ENCODE results near the gene ASXL3. TPM values are rescaled to one million over a fixed set of nuclear protein-coding genes. Genes with fewer than 3 reads are reported as not detected.

ASXL3 gene
- 0.30 TPM for polyA plus RNA-seq (2013, experiment 1 of 2; ENCODE audit: insufficient read length)
- 0.63 TPM for polyA plus RNA-seq (2013, experiment 2 of 2; ENCODE audit: insufficient read length)

GRCh38 chr18:33577685-33578517 is at the start of gene ASXL3:
TSS of gene ASXL3 (plus strand) at chr18:33578219. CDS start at chr18:33578632, 413 bp downstream.
- DNase-seq, result peak; percentile 40

DNA sequence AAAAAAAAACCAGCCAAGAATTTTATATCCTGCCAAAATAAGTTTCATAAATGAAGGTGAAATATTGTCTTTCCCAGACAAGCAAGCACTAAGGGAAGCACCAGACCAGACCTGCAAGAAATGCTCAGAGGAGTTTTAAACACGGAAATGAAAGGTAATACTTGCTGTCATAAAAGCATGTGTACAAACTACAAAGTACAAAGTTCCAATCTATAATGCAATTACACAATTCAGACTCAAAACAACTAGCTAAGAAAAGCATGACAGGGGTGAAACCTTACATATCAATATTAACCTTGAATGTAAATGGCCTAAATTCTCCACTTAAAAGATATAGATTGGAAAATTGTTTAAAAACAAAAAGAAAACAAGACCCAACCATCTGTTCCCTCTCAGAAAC is 45.0 kb upstream of the ASXL3 start:
- DNase-seq, result no peak

DNA sequence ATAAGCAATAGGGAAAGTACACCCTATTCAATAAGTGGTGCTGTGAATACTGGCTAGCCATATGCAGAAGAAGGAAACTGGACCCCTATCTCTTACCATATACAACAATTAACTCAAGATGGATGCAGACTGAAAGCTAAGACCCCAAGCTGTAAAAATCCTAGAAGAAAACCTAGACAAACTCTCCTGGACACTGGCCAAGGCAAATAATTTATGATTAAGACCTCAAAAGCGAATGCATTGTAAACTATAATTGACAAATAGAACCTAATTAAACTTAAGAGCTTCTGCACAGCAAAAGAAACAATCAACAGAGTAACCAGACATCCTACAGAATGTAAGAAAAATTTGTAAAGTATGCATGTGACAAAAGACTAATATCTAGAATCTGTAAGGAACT is 41.1 kb upstream of the ASXL3 start:
- no peak for DNase-seq

GRCh38 chr18:33538418-33539042 is 39.5 kb upstream of the ASXL3 start:
- no peak for DNase-seq

GRCh38 chr18:33540392-33540791 is 37.6 kb upstream of the ASXL3 start:
- DNase-seq, result no peak

DNA sequence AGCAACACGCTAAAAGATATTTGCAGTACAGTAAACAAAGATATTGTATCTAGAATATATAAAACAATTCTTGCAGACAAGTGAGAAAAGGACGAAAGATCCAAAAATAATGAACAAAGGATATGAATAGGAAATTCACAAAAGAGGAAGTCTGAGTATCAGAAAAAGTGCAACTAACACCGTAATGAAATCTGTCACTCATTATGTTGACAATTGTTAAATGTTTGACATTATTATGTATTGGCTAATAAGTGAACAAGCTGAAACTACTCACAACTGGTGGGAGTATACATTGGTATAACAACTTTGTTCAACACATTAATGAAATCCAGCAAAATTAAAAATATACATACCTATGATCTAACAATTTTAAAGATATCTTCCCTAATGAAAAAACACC is 36.7 kb upstream of the ASXL3 start:
- DNase-seq, result no peak

- no peak for DNase-seq
Observed at GRCh38 chr18:33556846-33557245, 21.2 kb upstream of the ASXL3 start.

DNA sequence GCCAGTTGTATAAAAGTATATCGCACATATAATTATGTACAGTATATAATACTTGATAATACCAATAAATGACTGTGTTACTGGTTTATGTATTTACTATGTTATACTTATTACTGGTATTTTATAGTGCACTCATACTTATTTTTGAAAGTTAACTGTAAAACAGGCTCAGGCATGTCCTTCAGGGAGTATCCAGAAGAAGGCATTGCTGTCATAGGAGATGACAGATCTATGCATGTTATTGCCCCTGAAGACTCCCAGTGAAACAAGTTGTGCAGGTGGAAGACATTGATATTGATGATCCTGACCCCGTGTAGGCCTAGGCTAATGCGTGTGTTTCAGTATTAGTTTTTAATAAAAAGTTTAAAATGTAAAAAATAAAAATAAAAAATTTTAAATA is 20.3 kb upstream of the ASXL3 start:
- no peak for DNase-seq

DNA sequence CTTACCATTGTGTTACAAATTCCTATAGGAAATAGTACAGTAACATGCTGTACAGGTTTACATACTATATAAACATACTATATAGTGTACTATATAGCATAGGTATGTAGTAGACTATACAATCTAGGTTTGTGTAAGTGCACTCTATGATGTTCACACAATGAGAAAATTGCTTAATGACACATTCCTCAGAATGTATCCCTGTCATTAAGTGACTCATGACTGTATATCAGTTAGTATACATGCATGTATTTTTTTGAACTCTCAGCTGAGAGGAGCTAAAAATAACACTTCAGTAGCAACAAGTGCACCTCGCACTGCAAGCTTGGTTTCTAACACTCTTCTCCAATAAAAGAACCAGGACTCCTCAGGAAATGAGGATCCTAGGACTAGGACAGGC is 19.5 kb upstream of the ASXL3 start:
- DNase-seq, result no peak

GRCh38 chr18:33560686-33561370 is 17.2 kb upstream of the ASXL3 start:
- peak; percentile 54 for DNase-seq

DNA sequence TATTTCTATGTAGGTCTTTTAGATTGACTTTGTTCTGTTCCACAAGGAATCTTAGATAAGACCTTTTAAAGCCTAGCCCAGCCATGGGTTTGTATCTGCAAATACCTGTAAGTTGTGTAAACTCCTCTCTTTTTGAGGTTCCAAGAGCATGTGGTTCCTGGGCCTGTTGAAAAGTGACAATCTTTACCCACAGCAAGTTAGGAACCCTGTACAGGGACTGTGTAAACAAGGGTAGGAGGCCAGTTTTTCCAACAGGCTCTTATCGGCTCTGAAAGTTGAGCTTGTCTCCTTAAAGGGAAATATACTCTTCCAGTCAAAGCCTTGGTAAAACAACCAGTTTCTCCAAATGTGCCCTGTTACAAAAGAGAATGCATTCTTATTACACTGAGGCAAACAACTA is 15.3 kb upstream of the ASXL3 start:
- no peak for DNase-seq

GRCh38 chr18:33567705-33568104 is 10.3 kb upstream of the ASXL3 start:
- DNase-seq, result no peak

DNA sequence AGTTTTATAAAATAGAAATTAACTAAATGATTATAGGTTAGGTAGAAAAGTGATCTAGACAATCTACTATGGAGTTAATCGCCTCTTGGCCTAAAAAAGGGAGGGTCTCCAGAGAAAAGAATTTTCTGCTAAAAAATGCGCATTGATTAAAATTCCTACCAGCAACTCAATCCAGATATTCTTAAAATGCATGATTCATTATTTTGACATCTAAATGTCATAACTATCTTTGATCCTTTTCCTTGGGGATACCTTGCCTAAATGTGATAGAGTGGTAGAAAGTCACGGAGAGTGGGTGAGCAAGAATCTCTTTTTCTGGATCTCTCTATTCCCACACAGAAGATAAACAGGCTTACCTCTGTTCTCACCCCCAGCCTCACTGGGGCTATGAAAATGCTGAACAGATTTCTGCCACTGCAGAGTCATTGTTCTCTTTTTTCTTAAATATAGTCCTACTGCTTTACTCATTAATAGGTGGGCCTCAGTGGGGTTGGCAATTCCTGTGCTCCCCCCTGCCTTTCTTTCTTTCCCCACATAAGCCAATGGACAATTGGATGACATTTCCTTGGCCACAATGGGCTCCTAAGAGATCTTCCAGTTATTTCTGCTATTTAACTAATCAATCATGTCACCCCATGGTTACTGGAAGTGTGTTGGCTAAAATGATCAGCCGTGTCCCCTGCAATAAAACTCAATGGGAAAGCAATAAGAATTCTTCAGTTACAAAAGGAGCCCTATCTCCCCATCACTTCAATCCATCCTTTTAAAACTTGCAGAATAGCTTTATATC is 5.8 kb upstream of the ASXL3 start:
- DNase-seq, result no peak

DNA sequence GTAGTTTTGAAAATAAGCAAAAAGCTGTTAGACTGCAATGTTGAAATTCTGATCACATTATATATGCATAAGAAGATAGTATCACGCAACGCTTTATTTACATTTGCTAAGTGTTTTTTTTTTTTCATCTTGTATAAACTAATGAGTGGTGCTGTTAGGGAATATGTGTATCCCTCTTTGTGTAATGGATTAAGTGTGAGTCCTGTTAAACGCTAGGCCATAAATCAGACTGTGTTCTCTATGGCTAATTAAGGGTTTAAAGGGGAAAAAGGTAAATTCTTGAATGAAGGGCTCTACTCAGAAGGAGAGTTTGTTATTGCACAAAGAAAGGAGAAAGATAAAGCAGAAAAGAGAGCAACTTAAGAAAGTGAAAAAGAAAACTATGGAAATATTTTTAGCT is 4.8 kb upstream of the ASXL3 start:
- no peak for DNase-seq

DNA sequence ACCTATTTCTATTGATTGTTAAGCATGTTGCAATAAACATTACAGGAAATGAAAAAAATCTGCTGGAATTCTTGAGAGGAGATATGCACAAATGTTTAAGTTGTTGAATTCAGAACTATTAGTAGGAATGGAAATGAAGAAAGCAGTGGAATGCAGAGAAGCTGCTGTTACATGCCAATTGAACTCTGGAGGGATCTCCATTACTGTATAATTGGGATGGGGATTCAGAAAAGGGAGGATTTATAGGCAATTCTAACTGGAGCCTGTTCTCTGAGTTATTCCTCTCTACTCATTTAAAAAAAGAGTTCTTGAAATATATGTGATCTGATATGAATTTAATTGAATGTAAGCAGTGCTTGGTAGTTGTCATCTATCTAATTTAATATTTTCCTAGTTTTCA is 2.6 kb upstream of the ASXL3 start:
- no peak for DNase-seq

DNA sequence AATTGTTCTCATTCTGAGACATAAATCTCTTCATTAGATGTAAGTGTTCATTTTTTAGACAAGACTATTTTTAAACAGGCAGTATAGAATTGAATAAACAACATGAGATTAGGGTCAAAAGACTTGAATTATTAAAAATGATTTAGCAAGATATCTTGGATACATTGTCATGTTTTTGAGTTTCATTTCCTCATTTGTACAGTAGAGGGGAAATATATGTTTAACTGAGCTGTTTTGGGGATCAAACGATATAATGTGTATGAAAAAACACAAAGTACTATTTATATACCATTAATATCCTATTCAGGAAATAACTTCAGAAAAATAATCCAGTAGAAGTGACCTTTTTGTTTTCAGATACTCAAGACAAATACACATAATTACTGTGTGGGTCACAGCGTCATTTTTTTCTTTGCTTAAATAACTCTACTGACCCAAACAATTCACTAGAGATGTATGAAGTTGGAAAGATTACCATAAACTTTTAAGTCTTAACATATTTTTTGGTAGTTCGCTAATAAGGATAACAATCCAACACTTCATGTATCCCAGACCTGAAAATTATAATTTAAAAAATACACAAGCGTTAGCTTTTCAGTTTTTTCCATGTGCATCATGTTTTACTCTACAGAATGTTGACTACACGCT is 896 bp upstream of the ASXL3 start:
- DNase-seq, result no peak

GRCh38 chr18:33578518-33579348 is 714 bp downstream of the ASXL3 start:
- peak; percentile 14 for DNase-seq

DNA sequence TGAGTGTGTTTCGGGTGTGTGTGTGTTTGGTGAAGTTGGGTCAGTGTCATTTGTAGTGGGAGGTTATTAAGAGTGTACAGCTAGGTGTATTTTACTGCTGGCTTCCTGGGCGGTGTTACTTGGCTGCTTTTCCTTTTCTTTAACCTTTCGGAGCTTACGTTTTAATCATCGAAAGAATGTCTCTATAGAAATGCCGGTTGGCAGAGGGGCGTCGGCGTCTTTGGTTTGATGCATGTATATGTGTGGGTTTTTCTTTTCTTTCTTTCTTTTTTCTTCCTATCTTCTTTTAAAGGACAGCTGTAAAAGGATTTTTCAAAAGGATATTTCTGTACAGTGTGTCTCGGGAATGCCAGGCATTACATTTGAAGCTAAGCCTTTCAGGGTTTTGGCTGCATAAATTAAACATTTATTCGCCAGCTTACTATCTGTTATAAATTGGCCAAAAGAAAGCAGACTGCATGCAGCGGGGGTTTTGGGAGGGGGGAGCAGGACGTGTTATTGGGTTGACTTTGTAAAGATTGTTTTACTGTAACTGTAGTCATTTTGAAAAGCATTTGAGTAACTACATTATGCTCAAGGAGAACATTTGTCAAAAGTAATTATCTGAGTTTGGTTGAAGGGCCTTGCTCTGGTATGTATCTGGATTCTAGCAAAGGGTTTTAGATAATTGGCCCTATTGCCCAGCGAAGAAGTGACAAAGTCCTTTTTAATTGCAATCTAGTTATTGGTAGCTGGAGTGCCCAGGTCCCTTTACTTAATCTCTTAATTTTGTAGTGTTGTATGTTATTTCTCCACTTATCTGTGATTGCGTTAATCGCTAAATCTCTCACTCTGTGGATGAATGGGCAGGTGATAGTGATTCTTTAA is 1.6 kb downstream of the ASXL3 start:
- no peak for DNase-seq

DNA sequence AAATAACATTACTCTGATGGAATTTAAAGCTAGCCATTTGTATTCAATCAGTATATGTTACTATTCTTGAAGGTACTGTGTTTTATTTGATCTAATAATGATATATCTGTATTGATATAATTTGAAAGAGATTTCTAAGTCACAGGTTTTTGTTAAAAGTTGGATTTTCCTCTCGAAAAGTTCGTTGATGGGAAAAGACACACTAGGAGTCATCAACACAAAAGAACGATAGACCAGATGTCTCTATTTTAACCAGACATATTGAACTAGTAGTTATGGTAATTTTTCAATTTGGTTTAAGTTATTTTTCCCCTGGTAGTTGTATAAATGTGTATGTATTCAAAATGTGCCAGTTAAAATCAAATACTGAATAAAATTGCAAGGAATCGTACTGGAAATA is 2.5 kb downstream of the ASXL3 start:
- DNase-seq, result no peak

DNA sequence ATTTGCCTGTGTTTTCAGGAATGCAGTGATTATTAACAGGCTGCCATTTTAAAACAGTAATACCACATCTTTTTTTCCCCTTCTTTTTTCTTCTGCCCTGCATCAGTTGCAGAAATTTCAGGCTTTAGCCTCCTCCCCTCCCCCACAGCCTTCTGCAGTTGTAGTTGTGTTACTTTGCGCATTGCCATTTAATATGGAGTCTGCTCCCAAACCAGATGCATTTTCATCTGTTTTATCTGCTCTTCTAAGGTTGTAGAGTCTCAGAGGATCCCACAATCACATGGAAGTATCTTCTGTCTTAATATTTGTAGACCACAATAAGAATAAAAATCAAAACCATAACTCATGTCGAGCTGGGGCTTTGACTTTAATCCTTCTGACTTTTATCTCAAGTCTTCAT is 3.8 kb downstream of the ASXL3 start:
- no peak for DNase-seq

Measured in fibroblast of skin of scalp (primary cell).